IMR-90 (cell line): ENCODE results near the gene CLCNKA. TPM values are rescaled to one million over a fixed set of nuclear protein-coding genes. Genes with fewer than 3 reads are reported as not detected.
"Not testable (repeated sequence)": the region's sequence is repeated elsewhere in the genome, so short reads cannot be mapped to it uniquely, and the experiment has no call there.

Experiments used
- ATAC-seq: fragments of 200-7000 bp; cut with Tn5 transposase; 2 replicates; pipeline ENCODE4 v1.9.1; 2020; ENCODE audit warnings: low read depth, mild to moderate bottlenecking, moderate library complexity
- BruUV-seq: library from RNA; stranded (reverse); fragments of 400-500 nt; replicated peaks from 2 replicates; lab custom pipeline; 2021; lab: Mats Ljungman, UMichigan
- CTCF ChIA-PET: fragments of 300-600 bp; formaldehyde crosslinking; extraction: SDS; loops from one replicate; lab custom pipeline; 2021; ENCODE audit warnings: antibody characterized with exemption; lab: Yijun Ruan, JAX
- POLR2A ChIA-PET: fragments of 300-600 bp; sonication (Branson Sonifier 250); formaldehyde crosslinking; loops from one replicate; lab custom pipeline; 2022; ENCODE audit warnings: antibody characterized with exemption; ENCODE audit not compliant: unreplicated experiment; lab: Charles Lee
- DNase-seq: peaks from one replicate; pipeline ENCODE4 v3.0.0; 2013
- H2AFZ ChIP-seq: replicated peaks from 2 replicates; pipeline ENCODE3; 2013; ENCODE audit warnings: low read length, mild to moderate bottlenecking; ENCODE audit not compliant: poor library complexity
- H2AK5ac ChIP-seq: 2 replicates; pipeline ENCODE4 v1.6.1; 2013; ENCODE audit warnings: low read depth, low read length, inconsistent platforms
- H2AK9ac ChIP-seq: replicated peaks from 2 replicates; pipeline ENCODE3; 2013; ENCODE audit warnings: mild to moderate bottlenecking, low read depth, low read length, moderate library complexity; ENCODE audit not compliant: poor library complexity
- H2BK120ac ChIP-seq: 2 replicates; pipeline ENCODE4 v1.6.1; 2013; ENCODE audit warnings: low read depth, low read length, inconsistent platforms
- H2BK15ac ChIP-seq: 3 replicates; pipeline ENCODE4 v1.6.1; 2013; ENCODE audit warnings: low read depth, low read length, inconsistent platforms
- H2BK20ac ChIP-seq: 2 replicates; pipeline ENCODE4 v1.6.1; 2013; ENCODE audit warnings: low read depth, mild to moderate bottlenecking, inconsistent platforms, low read length, moderate library complexity
- H2BK5ac ChIP-seq: 2 replicates; pipeline ENCODE4 v1.6.1; 2013; ENCODE audit warnings: mild to moderate bottlenecking, low read depth, low read length, inconsistent platforms; ENCODE audit not compliant: poor library complexity, severe bottlenecking
- H3K14ac ChIP-seq: replicated peaks from 2 replicates; pipeline ENCODE4 v1.6.1; 2013; ENCODE audit warnings: low read depth, low read length, inconsistent platforms
- H3K18ac ChIP-seq: 2 replicates; pipeline ENCODE4 v1.6.1; 2013; ENCODE audit warnings: low read depth, low read length, control low read depth
- H3K23ac ChIP-seq: 2 replicates; pipeline ENCODE4 v1.6.1; 2013; ENCODE audit warnings: low read depth, low read length, inconsistent platforms
- H3K27ac ChIP-seq: 2 replicates; pipeline ENCODE4 v1.5.1; 2013; ENCODE audit warnings: mild to moderate bottlenecking, control low read depth, low read length; ENCODE audit not compliant: insufficient read depth
- H3K27me3 ChIP-seq: 2 replicates; pipeline ENCODE4 v1.6.1; 2013; ENCODE audit warnings: low read length; ENCODE audit not compliant: control insufficient read depth, insufficient read depth
- H3K36me3 ChIP-seq: 2 replicates; pipeline ENCODE4 v1.6.1; 2013; ENCODE audit warnings: low read length, mixed read lengths; ENCODE audit not compliant: control insufficient read depth, insufficient read depth
- H3K4ac ChIP-seq: 2 replicates; pipeline ENCODE4 v1.6.1; 2013; ENCODE audit warnings: low read depth, low read length, inconsistent platforms
- H3K4me1 ChIP-seq: 2 replicates; pipeline ENCODE4 v1.6.1; 2013; ENCODE audit warnings: low read length, mixed read lengths; ENCODE audit not compliant: control insufficient read depth, insufficient read depth
- H3K4me2 ChIP-seq: 2 replicates; pipeline ENCODE4 v1.6.1; 2013; ENCODE audit warnings: low read depth, mild to moderate bottlenecking, control low read depth, low read length, moderate library complexity
- H3K4me3 ChIP-seq: 2 replicates; pipeline ENCODE4 v1.5.1; 2013; ENCODE audit warnings: low read depth, mild to moderate bottlenecking, control low read depth, low read length, moderate library complexity; ENCODE audit not compliant: insufficient read depth
- H3K56ac ChIP-seq: 2 replicates; pipeline ENCODE4 v1.6.1; 2013; ENCODE audit warnings: low read length, inconsistent platforms; ENCODE audit not compliant: insufficient read depth; ENCODE audit errors: extremely low read depth
- H3K79me1 ChIP-seq, 2 experiments: 2 replicates each; pipeline ENCODE4 v1.6.1; 2013; ENCODE audit warnings: low read length in 2 of 2, inconsistent platforms in 1 of 2, low read depth in 1 of 2
- H3K9ac ChIP-seq: 2 replicates; pipeline ENCODE4 v1.6.1; 2013; ENCODE audit warnings: low read depth, low read length, control low read depth
- H3K9me1 ChIP-seq: 2 replicates; pipeline ENCODE4 v1.6.1; 2013; ENCODE audit warnings: low read length, inconsistent platforms; ENCODE audit not compliant: insufficient read depth
- H3K9me3 ChIP-seq: 2 replicates; pipeline ENCODE4 v1.6.1; 2013; ENCODE audit warnings: low read length; ENCODE audit not compliant: control insufficient read depth, insufficient read depth
- H4K20me1 ChIP-seq: 2 replicates; pipeline ENCODE4 v1.6.1; 2013; ENCODE audit warnings: low read length, inconsistent platforms; ENCODE audit not compliant: insufficient read depth
- H4K5ac ChIP-seq: 2 replicates; pipeline ENCODE4 v1.6.1; 2013; ENCODE audit warnings: mild to moderate bottlenecking, low read depth, low read length, control low read depth
- H4K8ac ChIP-seq, 2 experiments: 2 replicates each; pipeline ENCODE4 v1.6.1; 2013; ENCODE audit warnings: low read depth in 2 of 2, low read length in 2 of 2, control low read depth in 1 of 2, inconsistent platforms in 1 of 2
- H4K91ac ChIP-seq: 2 replicates; pipeline ENCODE4 v1.6.1; 2013; ENCODE audit warnings: low read depth, low read length, inconsistent platforms; ENCODE audit not compliant: insufficient read depth
- WGBS, 2 experiments: methylation state at CpG; one replicate each; pipeline versions ENCODE4 v1.1.5 to v1.1.7; 2013; ENCODE audit warnings: missing lambda C conversion rate in 2 of 2; ENCODE audit not compliant: insufficient read length in 1 of 2; ENCODE audit errors: extremely low coverage in 2 of 2; 5-methylcytosine and 5-hydroxymethylcytosine counted together
- dilution Hi-C: fragments of 300-500 bp; cut with HindIII; formaldehyde crosslinking; loops from one replicate; pipeline ENCODE4 v1.14.3; 2018; ENCODE audit warnings: low sequenced_read_pairs; ENCODE audit not compliant: unreplicated experiment
- in situ Hi-C: fragments of 300-500 bp; cut with MboI; formaldehyde crosslinking; loops from 3 replicates; pipeline ENCODE4 v1.14.3; 2019; ENCODE audit warnings: low sequenced_read_pairs, inconsistent platforms, mixed read lengths
- intact Hi-C: fragments of 100-400 bp; cut with micrococcal nuclease; formaldehyde crosslinking; loops from 2 replicates; pipeline ENCODE4 v1.10.0; 2022
- polyA plus RNA-seq, 3 experiments: library from polyadenylated mRNA; depleted of rRNA; stranded (reverse); fragments of >200 nt; gene quantifications; 2 replicates each; pipeline ENCODE4 v1.2.3, GENCODE V29; 2012; ENCODE audit warnings: low replicate concordance in 1 of 3
- total RNA-seq: library from RNA; depleted of rRNA; stranded (reverse); fragments of >200 nt; gene quantifications from 2 replicates; pipeline ENCODE4 v1.2.3, GENCODE V29; 2012

CLCNKA gene
- total and polyA plus RNA-seq, 2 of the 4 experiments (the other 2 are of a cell fraction), result 0.05 TPM; not detected in 1

- H3K27ac ChIP-seq, dilution Hi-C loops, H3K4me3 ChIP-seq, H2BK5ac ChIP-seq, BruUV-seq, POLR2A ChIA-PET, H3K56ac ChIP-seq, H4K5ac ChIP-seq, H4K20me1 ChIP-seq, H3K4me1 ChIP-seq, H2AFZ ChIP-seq, H2BK20ac ChIP-seq, H3K4me2 ChIP-seq, H2BK15ac ChIP-seq, H3K36me3 ChIP-seq, H3K9me1 ChIP-seq, H4K8ac ChIP-seq, H3K4ac ChIP-seq, H2BK120ac ChIP-seq, H4K91ac ChIP-seq, CTCF ChIA-PET, H2AK5ac ChIP-seq, H3K14ac ChIP-seq, H3K18ac ChIP-seq, H3K79me1 ChIP-seq, H3K23ac ChIP-seq, H3K9ac ChIP-seq, in situ Hi-C loops, DNase-seq, intact Hi-C loops, H3K9me3 ChIP-seq, ATAC-seq, H2AK9ac ChIP-seq: not testable (repeated sequence)
- WGBS, 2 experiments, result no CpG with 5 or more reads among the region's 20 CpGs
- peaks cover 24% of the 10 kb centered on the region for H3K27me3 ChIP-seq
Observed at GRCh38 chr1:16058394-16059120, 36.7 kb downstream of the CLCNKA start.
